Karpas-422 (cell line): Measurements from ENCODE around the gene TUBG2. TPM values are rescaled to one million over a fixed set of nuclear protein-coding genes. Genes with fewer than 3 reads are reported as not detected.

ENCODE experiments used
- DNase-seq: peaks from one replicate; pipeline ENCODE4 v3.0.0-alpha.2; 2015
- H2AFZ ChIP-seq: fragments of 200-600 bp; sonication (generic); 2 replicates; pipeline ENCODE4 v1.6.1; 2014; ENCODE audit warnings: antibody characterized with exemption, low read length, mixed read lengths
- H3K27ac ChIP-seq: fragments of 200-600 bp; sonication (generic); 2 replicates; pipeline ENCODE4 v1.5.1; 2014; ENCODE audit warnings: mild to moderate bottlenecking, low read length, moderate library complexity
- H3K27me3 ChIP-seq: fragments of 200-600 bp; sonication (generic); 2 replicates; pipeline ENCODE4 v1.6.1; 2014; ENCODE audit warnings: low read length, mixed read lengths
- H3K36me3 ChIP-seq: fragments of 200-600 bp; sonication (generic); 2 replicates; pipeline ENCODE4 v1.6.1; 2014; ENCODE audit warnings: low read length, mixed read lengths; ENCODE audit not compliant: insufficient read depth
- H3K4me1 ChIP-seq: fragments of 200-600 bp; sonication (generic); 2 replicates; pipeline ENCODE4 v1.6.1; 2014; ENCODE audit warnings: mild to moderate bottlenecking, low read length, mixed read lengths
- H3K4me2 ChIP-seq: fragments of 200-600 bp; sonication (generic); 2 replicates; pipeline ENCODE4 v1.6.1; 2014; ENCODE audit warnings: low read length, low read depth, mild to moderate bottlenecking; ENCODE audit not compliant: poor library complexity, severe bottlenecking
- H3K4me3 ChIP-seq: fragments of 200-600 bp; sonication (generic); 2 replicates; pipeline ENCODE4 v1.5.1; 2014; ENCODE audit warnings: mild to moderate bottlenecking, antibody characterized with exemption, low read length, mixed read lengths
- H3K79me2 ChIP-seq: fragments of 200-600 bp; sonication (generic); 2 replicates; pipeline ENCODE4 v1.6.1; 2014; ENCODE audit warnings: mild to moderate bottlenecking, low read length, mixed read lengths
- H3K9ac ChIP-seq: fragments of 200-600 bp; sonication (generic); 2 replicates; pipeline ENCODE4 v1.6.0; 2014; ENCODE audit warnings: low read length
- H3K9me2 ChIP-seq: fragments of 200-600 bp; sonication (generic), shearing (Covaris generic); replicated peaks from 2 replicates; pipeline ENCODE4 v1.6.0; 2014; ENCODE audit warnings: mild to moderate bottlenecking, low read length, moderate library complexity; ENCODE audit not compliant: insufficient read depth
- H3K9me3 ChIP-seq: fragments of 300-700, 200-600 bp; sonication (generic); 2 replicates; pipeline ENCODE4 v1.6.1; 2014; ENCODE audit warnings: low read length, mixed read lengths
- H4K20me1 ChIP-seq: fragments of 200-600 bp; sonication (generic); 2 replicates; pipeline ENCODE4 v1.6.1; 2014; ENCODE audit warnings: mild to moderate bottlenecking, antibody characterized with exemption, low read length, low read depth; ENCODE audit not compliant: insufficient read depth
- total RNA-seq: library from RNA; depleted of rRNA; stranded (reverse); fragments of >200 nt; shearing (Covaris generic); gene quantifications from 2 replicates; pipeline ENCODE4 v1.2.3, GENCODE V29; 2014; ENCODE audit warnings: low replicate concordance

The TUBG2 gene
- total RNA-seq, 1 experiment from 2014 or later, result 15.3 TPM

DNA sequence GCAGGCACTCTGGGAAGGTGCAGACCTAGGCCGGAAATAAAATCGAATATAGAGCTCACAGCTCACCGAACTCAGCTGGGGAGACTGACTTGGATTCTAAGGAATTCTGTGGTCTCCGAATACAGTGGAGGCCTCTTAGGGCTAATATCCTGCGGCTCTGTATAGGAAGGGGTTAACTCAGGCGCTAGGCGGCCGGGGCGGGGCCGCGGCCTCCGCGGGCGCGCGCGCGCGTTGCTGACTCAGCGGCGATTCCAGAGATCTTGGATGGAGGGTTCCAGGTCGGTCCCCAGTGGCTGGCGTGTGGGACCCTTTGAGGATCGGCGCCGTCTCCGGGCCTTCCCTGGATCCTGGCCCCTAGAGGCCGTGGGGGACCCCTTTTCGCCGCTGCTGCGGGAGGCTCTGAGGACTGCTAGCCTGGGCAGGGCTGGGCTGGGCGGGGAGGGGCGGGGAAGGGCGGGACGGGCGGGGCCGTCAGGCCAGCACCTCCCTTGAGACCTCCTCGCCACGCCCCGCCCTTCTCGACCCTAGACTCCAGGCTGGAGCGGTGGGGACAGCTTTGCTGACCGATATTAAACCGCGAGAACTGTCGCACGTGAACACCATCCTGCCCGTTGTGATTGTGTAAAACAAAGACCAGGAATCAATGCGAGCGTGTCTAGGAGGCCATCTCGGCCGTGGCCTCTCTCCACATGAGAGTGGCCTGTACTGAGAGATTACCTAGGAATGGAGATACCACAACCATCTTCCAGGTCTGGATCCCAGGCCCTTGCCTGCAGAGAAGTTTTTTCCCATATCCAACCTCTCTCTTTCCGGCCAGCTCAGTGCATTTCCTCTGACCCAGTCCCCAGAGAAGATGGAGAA lies 19.1 kb downstream of the TUBG2 start:
- no peaks in the 10 kb centered on the region for H3K79me2 ChIP-seq
- peak overlapping the region; percentile 83 for H3K9ac ChIP-seq
- H3K4me3 ChIP-seq, result peak overlapping the region; percentile 81
- no peaks in the 10 kb centered on the region for H3K27me3 ChIP-seq
- no peak overlapping the region; the same call in 1 of the 2 replicates for H2AFZ ChIP-seq
- H3K27ac ChIP-seq, result peak overlapping the region; percentile 81
- peaks cover 4% of the 10 kb centered on the region; the same call in 1 of the 2 replicates for H4K20me1 ChIP-seq
- peaks cover 56% of the 10 kb centered on the region for H3K4me1 ChIP-seq
- no peaks in the 10 kb centered on the region for H3K9me3 ChIP-seq
- DNase-seq, result peak; percentile 94
- no peaks in the 10 kb centered on the region for H3K9me2 ChIP-seq
- H3K4me2 ChIP-seq, result peak overlapping the region; percentile 100
- H3K36me3 ChIP-seq, result no peaks in the 10 kb centered on the region

DNA sequence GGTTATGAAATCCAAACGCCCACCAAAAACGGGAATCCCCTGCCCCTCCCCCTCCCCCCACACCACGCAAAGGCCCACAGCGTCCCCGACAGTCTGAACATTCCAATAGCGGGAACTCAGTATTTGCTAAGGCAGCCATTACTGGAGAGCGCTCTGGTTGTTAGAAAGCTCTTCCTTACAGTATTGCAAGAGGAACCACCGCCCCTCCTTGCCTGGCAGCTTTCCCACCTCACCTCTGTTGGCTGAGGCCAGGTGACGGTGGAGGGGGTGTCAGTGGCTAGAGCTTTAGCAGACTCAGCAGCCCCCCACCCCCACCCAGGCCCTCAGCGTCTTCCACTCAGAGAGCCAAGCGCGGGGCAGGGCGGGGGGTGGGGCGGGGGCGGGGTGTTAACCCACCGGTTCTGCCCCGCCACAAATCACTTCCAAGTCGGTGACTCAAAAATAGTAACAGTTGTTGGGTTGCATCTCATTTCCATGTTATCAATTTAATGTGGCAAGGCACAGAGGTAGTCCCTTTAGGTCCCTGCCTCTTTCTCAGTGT lies 19.9 kb downstream of the TUBG2 start:
- Histone ChIP-seq H3K27ac (peak overlapping the region; percentile 81), H3K36me3 (no peaks in the 10 kb centered on the region), H3K9me2 (no peaks in the 10 kb centered on the region), H3K9me3 (no peaks in the 10 kb centered on the region), H3K4me3 (peak overlapping the region; percentile 81), H4K20me1 (peaks cover 4% of the 10 kb centered on the region; the same call in 1 of the 2 replicates), H3K27me3 (no peaks in the 10 kb centered on the region), H3K4me2 (peak overlapping the region; percentile 100), H3K4me1 (peaks cover 54% of the 10 kb centered on the region), H3K79me2 (no peaks in the 10 kb centered on the region), H3K9ac (peak overlapping the region; percentile 83), H2AFZ (peak overlapping the region; percentile 72; the same call in 1 of the 2 replicates)
- DNase-seq, result peak; percentile 74

DNA sequence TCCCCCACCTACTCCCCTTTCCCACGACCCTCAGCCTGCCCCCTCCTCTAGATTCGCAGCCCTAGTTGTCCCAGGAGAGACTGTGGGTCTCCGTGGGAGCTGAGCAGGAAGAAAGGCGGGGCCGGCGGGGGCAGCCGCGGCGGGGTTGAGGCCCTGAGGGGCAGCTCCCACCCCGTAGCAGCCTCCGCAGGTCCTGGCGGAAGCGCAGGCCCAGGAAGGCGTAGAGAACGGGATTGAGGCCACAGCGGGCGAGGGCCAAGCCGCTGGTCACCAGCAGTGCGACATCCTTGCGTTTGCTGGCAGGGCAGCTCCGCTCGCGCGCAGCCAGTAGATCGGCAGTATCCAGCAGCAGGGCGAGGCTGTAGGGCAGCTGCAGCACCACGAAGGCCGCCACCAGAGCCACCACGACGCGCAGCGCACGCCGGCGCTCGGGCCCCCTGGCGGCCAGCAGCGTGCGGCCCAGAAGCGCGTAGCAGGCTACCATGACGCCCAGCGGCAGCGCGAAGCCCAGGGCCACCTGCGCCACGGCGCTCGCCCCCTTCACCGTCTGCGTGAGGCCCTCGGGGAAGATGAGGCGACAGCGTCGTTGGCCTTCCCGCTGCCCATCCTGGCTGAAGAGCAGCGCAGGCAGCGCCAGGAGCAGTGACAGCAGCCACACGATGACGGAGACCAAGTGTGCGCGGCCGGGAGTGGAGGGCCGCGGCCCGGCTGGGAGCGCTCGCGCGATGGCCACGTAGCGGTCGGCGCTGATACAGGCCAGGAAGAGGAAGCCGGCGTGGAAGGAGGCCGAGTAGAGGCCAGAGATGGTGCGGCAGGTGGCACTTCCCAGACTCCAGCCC lies 20.6 kb downstream of the TUBG2 start:
- H3K27ac ChIP-seq, result peak overlapping the region; percentile 81
- DNase-seq, result peak; percentile 92
- peak overlapping the region; percentile 72; the same call in 1 of the 2 replicates for H2AFZ ChIP-seq
- H3K9me3 ChIP-seq, result no peaks in the 10 kb centered on the region
- H3K79me2 ChIP-seq, result no peaks in the 10 kb centered on the region
- no peaks in the 10 kb centered on the region for H3K27me3 ChIP-seq
- peak overlapping the region; percentile 83 for H3K9ac ChIP-seq
- no peaks in the 10 kb centered on the region for H3K36me3 ChIP-seq
- H3K4me1 ChIP-seq, result peaks cover 48% of the 10 kb centered on the region
- H3K4me3 ChIP-seq, result peak overlapping the region; percentile 81
- H3K9me2 ChIP-seq, result no peaks in the 10 kb centered on the region
- H3K4me2 ChIP-seq, result peak overlapping the region; percentile 100
- peaks cover 4% of the 10 kb centered on the region; the same call in 1 of the 2 replicates for H4K20me1 ChIP-seq

DNA sequence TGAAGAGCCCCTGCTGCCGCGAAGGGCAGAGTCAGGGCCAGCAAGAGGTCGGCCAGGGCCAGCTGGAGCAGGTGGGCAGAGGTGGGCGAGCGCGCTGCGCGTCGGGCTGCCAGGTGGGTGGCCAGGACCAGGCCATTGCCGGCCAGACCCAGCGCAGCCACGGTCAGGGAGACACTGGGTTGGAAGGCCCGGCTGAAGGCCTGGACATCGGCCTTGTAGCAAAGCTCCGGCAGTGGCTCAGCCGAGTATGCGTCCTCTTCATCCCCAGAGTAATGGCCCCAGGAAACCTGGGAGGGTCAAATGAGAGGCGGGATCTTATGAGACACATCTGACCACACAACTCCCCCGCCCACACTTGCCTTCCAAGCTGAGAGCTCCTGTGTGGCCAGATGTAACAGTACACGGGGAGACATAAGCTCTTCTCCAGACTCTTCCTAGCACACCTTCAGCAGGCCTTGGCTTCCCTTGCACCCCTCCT lies 21.3 kb downstream of the TUBG2 start:
- H3K27ac ChIP-seq, result no peak overlapping the region
- H3K9ac ChIP-seq, result peak overlapping the region; percentile 83
- no peak for DNase-seq
- H3K79me2 ChIP-seq, result no peaks in the 10 kb centered on the region
- H3K36me3 ChIP-seq, result no peaks in the 10 kb centered on the region
- H3K4me2 ChIP-seq, result peak overlapping the region; percentile 100
- H4K20me1 ChIP-seq, result peaks cover 4% of the 10 kb centered on the region; the same call in 1 of the 2 replicates
- peak overlapping the region; percentile 81; the same call in 1 of the 2 replicates for H3K4me3 ChIP-seq
- peaks cover 44% of the 10 kb centered on the region for H3K4me1 ChIP-seq
- H3K9me2 ChIP-seq, result no peaks in the 10 kb centered on the region
- no peaks in the 10 kb centered on the region for H3K9me3 ChIP-seq
- H2AFZ ChIP-seq, result no peak overlapping the region; the same call in 1 of the 2 replicates
- no peaks in the 10 kb centered on the region for H3K27me3 ChIP-seq

DNA sequence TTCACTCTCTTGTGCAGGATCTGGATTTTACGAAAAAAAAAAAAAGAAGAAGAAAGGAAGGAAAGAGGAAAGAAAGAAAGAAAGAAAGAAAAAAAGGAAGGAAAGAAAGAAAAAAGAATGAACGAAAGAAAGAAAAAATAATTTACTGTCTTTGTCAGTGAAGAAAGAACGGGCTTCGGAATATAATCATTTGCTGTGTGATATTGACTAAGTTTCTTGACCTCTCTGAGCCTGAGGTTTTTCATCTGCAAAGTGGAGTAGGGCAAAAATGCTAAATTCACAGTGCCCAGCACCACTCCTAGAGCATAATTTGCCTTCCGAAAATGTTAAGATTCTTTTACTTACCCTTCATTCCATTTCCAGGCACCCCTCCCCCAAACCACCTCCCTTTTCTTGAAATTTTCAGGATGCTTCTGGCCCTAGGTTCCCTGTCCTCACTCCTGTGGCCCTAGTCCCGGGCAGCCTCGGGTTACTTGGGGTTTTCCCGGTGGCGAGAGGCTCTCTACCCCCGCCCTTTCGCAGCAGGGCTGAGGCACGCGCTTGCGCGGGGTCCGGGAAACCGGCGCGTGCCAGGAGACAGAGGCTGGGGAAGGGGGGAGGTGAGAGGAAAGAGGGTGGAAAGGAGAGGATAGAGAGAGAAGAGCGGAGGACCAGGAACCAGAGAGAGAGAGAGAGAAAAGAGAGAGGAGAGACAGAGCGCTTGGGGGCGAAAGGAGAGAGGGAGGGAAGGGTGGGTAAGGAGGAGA lies 23.1 kb downstream of the TUBG2 start, which contains the start of gene CNTNAP1:
Gene CNTNAP1, plus strand, starts transcription at position 556 of the 746 bp plus-strand sequence. CDS start 299 bp downstream, outside the sequence.
- DNase-seq, result no peak
- Histone ChIP-seq H3K27ac (no peak within 1 kb of the TSS), H4K20me1 (no peaks in the 10 kb centered on the region), H3K4me2 (no peak within 1 kb of the TSS), H3K9me3 (no peaks in the 10 kb centered on the region), H3K9ac (no peak within 1 kb of the TSS), H3K36me3 (no peaks in the 10 kb centered on the region), H3K9me2 (no peaks in the 10 kb centered on the region), H3K79me2 (no peaks in the 10 kb centered on the region), H3K4me1 (peaks cover 30% of the 10 kb centered on the region), H2AFZ (no peak within 1 kb of the TSS), H3K27me3 (no peaks in the 10 kb centered on the region), H3K4me3 (no peak within 1 kb of the TSS)

- H3K4me2 ChIP-seq, result no peak overlapping the region
- DNase-seq, result no peak
- no peaks in the 10 kb centered on the region for H3K9me3 ChIP-seq
- no peaks in the 10 kb centered on the region for H4K20me1 ChIP-seq
- H3K4me1 ChIP-seq, result peaks cover 23% of the 10 kb centered on the region
- no peaks in the 10 kb centered on the region for H3K79me2 ChIP-seq
- H3K27ac ChIP-seq, result no peak overlapping the region
- no peaks in the 10 kb centered on the region for H3K36me3 ChIP-seq
- H2AFZ ChIP-seq, result no peak overlapping the region
- no peak overlapping the region for H3K4me3 ChIP-seq
- no peak overlapping the region for H3K9ac ChIP-seq
- no peaks in the 10 kb centered on the region for H3K27me3 ChIP-seq
- H3K9me2 ChIP-seq, result no peaks in the 10 kb centered on the region
Observed at GRCh38 chr17:42682722-42683403, 23.8 kb downstream of the TUBG2 start.

DNA sequence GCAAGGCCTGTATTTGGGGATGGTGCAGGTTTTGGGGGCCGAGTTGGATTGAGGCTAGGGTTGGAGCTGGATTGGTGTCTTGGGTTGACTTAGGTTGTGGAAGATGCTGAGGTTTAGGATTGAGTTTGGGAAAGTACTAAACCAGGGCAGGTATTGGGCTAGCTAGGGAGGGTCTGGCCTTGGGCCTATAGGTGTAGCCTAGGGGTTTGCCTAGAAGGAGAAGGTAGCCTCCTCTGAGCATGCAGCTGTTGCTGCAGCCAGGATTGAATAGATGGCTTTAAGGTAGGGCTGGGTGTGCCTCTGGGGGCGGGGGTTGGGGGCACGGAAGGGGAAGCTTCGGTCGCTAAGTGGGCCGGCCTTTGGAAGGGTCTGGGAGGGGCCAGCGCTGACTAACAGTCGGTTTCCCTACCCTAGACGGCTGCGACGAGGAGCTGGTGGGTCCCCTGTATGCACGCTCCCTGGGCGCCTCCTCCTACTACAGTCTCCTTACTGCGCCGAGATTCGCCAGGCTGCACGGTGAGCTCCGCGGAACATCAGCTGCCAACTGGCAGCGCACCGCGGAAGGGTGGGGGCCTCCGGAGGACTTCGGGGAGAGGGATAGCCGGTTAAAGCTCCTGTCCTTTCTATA lies 24.4 kb downstream of the TUBG2 start:
- Histone ChIP-seq H3K4me1 (peaks cover 20% of the 10 kb centered on the region), H3K79me2 (no peaks in the 10 kb centered on the region), H3K9ac (no peak overlapping the region), H3K27ac (no peak overlapping the region), H3K4me3 (no peak overlapping the region), H3K9me2 (no peaks in the 10 kb centered on the region), H3K4me2 (no peak overlapping the region), H4K20me1 (no peaks in the 10 kb centered on the region), H2AFZ (no peak overlapping the region), H3K9me3 (no peaks in the 10 kb centered on the region), H3K36me3 (no peaks in the 10 kb centered on the region), H3K27me3 (no peaks in the 10 kb centered on the region)
- DNase-seq, result no peak
